Inflammatory macrophage treated with lipopolysaccharide for 1 hour (primary cell): ENCODE results near the gene ZNF787.
A peak's percentile ranks its signal among the peaks of the same experiment; 100 is the strongest.

ENCODE experiments used
- DNase-seq, 2 donors: peaks; one replicate each; pipeline ENCODE4 v3.0.0-alpha.2; 2020 to 2022

Gene ZNF787

GRCh38 chr19:56142897-56143434, 21.9 kb upstream of the ZNF787 start:
- no peak for DNase-seq

GRCh38 chr19:56142087-56142787, 21.1 kb upstream of the ZNF787 start:
- DNase-seq: no peak

GRCh38 chr19:56141417-56141993, 20.4 kb upstream of the ZNF787 start:
- no peak for DNase-seq

GRCh38 chr19:56140583-56141416, 19.7 kb upstream of the ZNF787 start, which contains the start of gene ZNF444:
ZNF444 (plus strand) TSS chr19:56141287; CDS start chr19:56146912, 5,625 bp downstream.
- DNase-seq: peak; percentile 98 to 99

- peak; percentile 16 to 62 for DNase-seq
These were observed 18.9 kb upstream of the ZNF787 start for GRCh38 chr19:56139847-56140582.

- peak; percentile 49 to 55 for DNase-seq
These were observed 17.0 kb upstream of the ZNF787 start for GRCh38 chr19:56138069-56138468.

GRCh38 chr19:56137405-56137804, 16.3 kb upstream of the ZNF787 start:
- no peak for DNase-seq

- no peak for DNase-seq
These were observed 15.3 kb upstream of the ZNF787 start for GRCh38 chr19:56136362-56136761.

GRCh38 chr19:56134654-56134921, 13.5 kb upstream of the ZNF787 start:
- no peak for DNase-seq

GRCh38 chr19:56133858-56134653, 13.0 kb upstream of the ZNF787 start:
- DNase-seq: peak in 1 of 2 donors; percentile 31

- DNase-seq: no peak
These were observed 11.3 kb upstream of the ZNF787 start for GRCh38 chr19:56132316-56132822.

GRCh38 chr19:56131651-56132050, 10.6 kb upstream of the ZNF787 start:
- DNase-seq: no peak

- no peak for DNase-seq
These were observed 8.9 kb upstream of the ZNF787 start for GRCh38 chr19:56130006-56130405.

GRCh38 chr19:56126983-56127780, 6.1 kb upstream of the ZNF787 start:
- no peak for DNase-seq

- DNase-seq: no peak
These were observed 4.9 kb upstream of the ZNF787 start for GRCh38 chr19:56125806-56126590.

GRCh38 chr19:56124578-56124977, 3.5 kb upstream of the ZNF787 start:
- DNase-seq: no peak

GRCh38 chr19:56123266-56123891, 2.3 kb upstream of the ZNF787 start:
- no peak for DNase-seq

GRCh38 chr19:56120371-56121179, 520 bp downstream of the ZNF787 start:
- peak; percentile 92 to 95 for DNase-seq

- DNase-seq: no peak
These were observed 1.1 kb downstream of the ZNF787 start for GRCh38 chr19:56120002-56120370.
